Body of pancreas (tissue), 4 donors: ENCODE measurements around the gene GDF7.

ENCODE experiments used
- POLR2A ChIP-seq, 3 donors: fragments of 450-650 bp; IDR thresholded peaks; one replicate each; pipeline ENCODE4 v1.6.1; 2016; ENCODE audit warnings: antibody characterized with exemption in 3 of 3, mild to moderate bottlenecking in 2 of 3
- TF ChIP-seq, protein P1 (sequence below), 7 experiments: fragments of 450-650 bp in 4 of 7; fragments of 200-600 bp in 3 of 7; sonication (generic) in 3 of 7; IDR thresholded peaks; one replicate each; pipeline ENCODE4 v1.5.1; 2016 to 2019; ENCODE audit warnings: antibody characterized with exemption in 7 of 7

- no peak for TF ChIP-seq POLR2A (IDR thresholded peaks at IDR 0.05)
- TF ChIP-seq, protein P1, sequence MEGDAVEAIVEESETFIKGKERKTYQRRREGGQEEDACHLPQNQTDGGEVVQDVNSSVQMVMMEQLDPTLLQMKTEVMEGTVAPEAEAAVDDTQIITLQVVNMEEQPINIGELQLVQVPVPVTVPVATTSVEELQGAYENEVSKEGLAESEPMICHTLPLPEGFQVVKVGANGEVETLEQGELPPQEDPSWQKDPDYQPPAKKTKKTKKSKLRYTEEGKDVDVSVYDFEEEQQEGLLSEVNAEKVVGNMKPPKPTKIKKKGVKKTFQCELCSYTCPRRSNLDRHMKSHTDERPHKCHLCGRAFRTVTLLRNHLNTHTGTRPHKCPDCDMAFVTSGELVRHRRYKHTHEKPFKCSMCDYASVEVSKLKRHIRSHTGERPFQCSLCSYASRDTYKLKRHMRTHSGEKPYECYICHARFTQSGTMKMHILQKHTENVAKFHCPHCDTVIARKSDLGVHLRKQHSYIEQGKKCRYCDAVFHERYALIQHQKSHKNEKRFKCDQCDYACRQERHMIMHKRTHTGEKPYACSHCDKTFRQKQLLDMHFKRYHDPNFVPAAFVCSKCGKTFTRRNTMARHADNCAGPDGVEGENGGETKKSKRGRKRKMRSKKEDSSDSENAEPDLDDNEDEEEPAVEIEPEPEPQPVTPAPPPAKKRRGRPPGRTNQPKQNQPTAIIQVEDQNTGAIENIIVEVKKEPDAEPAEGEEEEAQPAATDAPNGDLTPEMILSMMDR (IDR thresholded peaks at IDR 0.05) = no peak
These were observed 32.3 kb upstream of the GDF7 start for GRCh38 chr2:20634507-20635112.
